HepG2 (cell line): ENCODE measurements around the gene PEMT. TPM values are rescaled to one million over a fixed set of nuclear protein-coding genes. Genes with fewer than 3 reads are reported as not detected.

Source experiments
- AHDC1 ChIP-seq: sonication (generic); formaldehyde crosslinking; IDR thresholded peaks from 2 replicates; pipeline ENCODE4 v1.5.1; 2020; ENCODE audit warnings: mild to moderate bottlenecking, missing genetic modification reagents, borderline replicate concordance
- LRRFIP1 ChIP-seq: sonication (generic); formaldehyde crosslinking; conservative IDR thresholded peaks from 2 replicates; pipeline ENCODE4 v1.4.0; 2020; ENCODE audit warnings: missing genetic modification reagents
- MXI1 ChIP-seq: IDR thresholded peaks from 3 replicates; pipeline ENCODE4 v1.6.1; 2012; ENCODE audit warnings: low read depth, low read length, inconsistent platforms, borderline replicate concordance
- NR2F2 ChIP-seq: IDR thresholded peaks from 2 replicates; pipeline ENCODE4 v1.6.1; 2012; ENCODE audit warnings: low read depth, inconsistent platforms, borderline replicate concordance
- PRDM4 ChIP-seq: sonication (generic); formaldehyde crosslinking; IDR thresholded peaks from 2 replicates; pipeline ENCODE4 v1.9.0; 2021; ENCODE audit warnings: missing genetic modification reagents, borderline replicate concordance
- RARA ChIP-seq: IDR thresholded peaks from 2 replicates; pipeline ENCODE4 v1.6.1; 2016; ENCODE audit warnings: missing genetic modification reagents, missing compliant biosample characterization
- SIX4 ChIP-seq: sonication (generic); formaldehyde crosslinking; IDR thresholded peaks from 2 replicates; pipeline ENCODE4 v1.4.0; 2020; ENCODE audit warnings: missing genetic modification reagents
- SRY ChIP-seq: sonication (generic); formaldehyde crosslinking; IDR thresholded peaks from 2 replicates; pipeline ENCODE4 v1.8.0; 2022; ENCODE audit warnings: mild to moderate bottlenecking, missing genetic modification reagents
- ZFP36L1 ChIP-seq: sonication (generic); formaldehyde crosslinking; IDR thresholded peaks from 2 replicates; pipeline ENCODE4 v1.8.0; 2022; ENCODE audit warnings: mild to moderate bottlenecking, missing genetic modification reagents, moderate library complexity
- ZFP91 ChIP-seq: sonication (generic); formaldehyde crosslinking; IDR thresholded peaks from 2 replicates; pipeline ENCODE4 v1.9.0; 2022; ENCODE audit warnings: missing genetic modification reagents, mild to moderate bottlenecking, borderline replicate concordance
- ZNF18 ChIP-seq: sonication (generic); formaldehyde crosslinking; IDR thresholded peaks from 2 replicates; pipeline ENCODE4 v1.8.0; 2022; ENCODE audit warnings: mild to moderate bottlenecking, missing genetic modification reagents; ENCODE audit not compliant: insufficient replicate concordance
- ZNF205 ChIP-seq: IDR thresholded peaks from 2 replicates; pipeline ENCODE4 v1.6.1; 2018; ENCODE audit warnings: missing biosample characterization, missing genetic modification reagents
- polyA plus RNA-seq, 8 experiments: library from polyadenylated mRNA; depleted of rRNA in 3 of 8; stranded (reverse) in 7 of 8; unstranded in 1 of 8; fragments of >200 nt; fragmentation: Illumina TruSeq in 4 of 8; extraction: Trizol in 4 of 8; gene quantifications; 2 replicates each; pipeline versions ENCODE4 v1.2.1 to v1.2.3, GENCODE V29; 2011 to 2016; ENCODE audit warnings: low read depth in 4 of 8, missing spikeins in 1 of 8, mixed read lengths in 1 of 8; ENCODE audit not compliant: insufficient read depth in 1 of 8
- total RNA-seq, 5 experiments: library from RNA; depleted of rRNA; stranded (reverse); fragments of >200 nt; fragmentation: Illumina TruSeq; extraction: Trizol; gene quantifications; 2 replicates each; pipeline ENCODE4 v1.2.3, GENCODE V29; 2016; ENCODE audit warnings: low read depth in 1 of 5
- TF ChIP-seq, protein P1 (sequence below): sonication (generic); formaldehyde crosslinking; IDR thresholded peaks from 2 replicates; pipeline ENCODE4 v1.4.0; 2020; ENCODE audit warnings: low read depth, mild to moderate bottlenecking, missing genetic modification reagents

PEMT gene
- total and polyA plus RNA-seq, 2 of the 13 experiments (the other 11 are each of a cell fraction or from before 2014, with no cell fraction given) = 31.7 to 43.6 TPM

DNA sequence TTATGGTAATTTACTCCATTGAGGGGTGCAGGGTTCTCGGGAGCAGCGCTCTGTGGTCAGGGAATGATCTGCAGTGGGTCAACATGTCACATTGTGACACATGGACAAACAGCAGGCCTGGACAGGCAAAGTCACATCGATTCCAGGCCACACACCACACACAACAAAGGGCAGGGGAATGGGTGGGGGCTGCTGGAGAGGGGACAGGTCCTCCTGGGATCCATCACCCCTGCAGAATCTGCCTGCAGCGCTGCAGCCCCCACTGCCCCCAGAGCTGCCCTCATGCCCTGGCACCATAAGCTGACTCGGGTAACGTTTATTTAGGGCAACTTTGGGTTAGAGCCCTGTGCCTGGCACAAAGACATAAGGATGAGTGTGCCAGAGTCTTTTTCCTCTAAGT is 9.1 kb downstream of the PEMT start (continued):
- TF ChIP-seq LRRFIP1 (CRISPR knock-in tag) (no peak), RARA (CRISPR knock-in tag) (peak; percentile 40; the same call in 1 of the 2 replicates), AHDC1 (CRISPR knock-in tag) (no peak), SRY (no peak), NR2F2 (no peak), ZNF18 (no peak), ZFP91 (CRISPR knock-in tag) (peak; percentile 27; the same call in 1 of the 2 replicates), ZNF205 (CRISPR knock-in tag) (no peak; the same call in 1 of the 2 replicates), ZFP36L1 (CRISPR knock-in tag) (no peak), SIX4 (CRISPR knock-in tag) (no peak), MXI1 (peak; percentile 43; the same call in 1 of the 3 replicates), PRDM4 (CRISPR knock-in tag) (no peak)
- TF ChIP-seq, protein P1, sequence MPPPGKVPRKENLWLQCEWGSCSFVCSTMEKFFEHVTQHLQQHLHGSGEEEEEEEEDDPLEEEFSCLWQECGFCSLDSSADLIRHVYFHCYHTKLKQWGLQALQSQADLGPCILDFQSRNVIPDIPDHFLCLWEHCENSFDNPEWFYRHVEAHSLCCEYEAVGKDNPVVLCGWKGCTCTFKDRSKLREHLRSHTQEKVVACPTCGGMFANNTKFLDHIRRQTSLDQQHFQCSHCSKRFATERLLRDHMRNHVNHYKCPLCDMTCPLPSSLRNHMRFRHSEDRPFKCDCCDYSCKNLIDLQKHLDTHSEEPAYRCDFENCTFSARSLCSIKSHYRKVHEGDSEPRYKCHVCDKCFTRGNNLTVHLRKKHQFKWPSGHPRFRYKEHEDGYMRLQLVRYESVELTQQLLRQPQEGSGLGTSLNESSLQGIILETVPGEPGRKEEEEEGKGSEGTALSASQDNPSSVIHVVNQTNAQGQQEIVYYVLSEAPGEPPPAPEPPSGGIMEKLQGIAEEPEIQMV (CRISPR knock-in tag) = no peak
